HuH-7.5 (cell line): ENCODE data around the gene BCL2L14.

ENCODE experiments used
- DNase-seq: peaks from one replicate; pipeline ENCODE4 v3.0.0; 2011; ENCODE audit warnings: low spot score

The BCL2L14 gene

DNA sequence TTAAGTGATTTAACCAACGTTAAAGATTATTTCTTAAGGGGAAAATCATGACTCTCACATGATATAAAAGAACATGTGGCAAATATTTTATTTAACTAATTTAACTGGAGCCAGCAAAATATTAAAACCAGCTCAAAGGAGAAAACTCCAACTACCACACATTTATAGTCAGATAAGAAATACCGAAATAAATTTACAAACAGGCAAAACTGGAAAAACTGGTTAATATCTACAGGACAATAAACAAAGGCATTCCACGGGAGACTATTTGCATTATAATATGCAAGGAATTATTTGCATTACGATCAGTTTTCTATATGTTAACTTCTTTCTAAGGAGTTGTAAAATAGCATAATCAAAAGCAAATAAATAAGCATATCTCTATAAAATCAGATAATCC is 13.8 kb upstream of the BCL2L14 start:
- DNase-seq, result no peak

DNA sequence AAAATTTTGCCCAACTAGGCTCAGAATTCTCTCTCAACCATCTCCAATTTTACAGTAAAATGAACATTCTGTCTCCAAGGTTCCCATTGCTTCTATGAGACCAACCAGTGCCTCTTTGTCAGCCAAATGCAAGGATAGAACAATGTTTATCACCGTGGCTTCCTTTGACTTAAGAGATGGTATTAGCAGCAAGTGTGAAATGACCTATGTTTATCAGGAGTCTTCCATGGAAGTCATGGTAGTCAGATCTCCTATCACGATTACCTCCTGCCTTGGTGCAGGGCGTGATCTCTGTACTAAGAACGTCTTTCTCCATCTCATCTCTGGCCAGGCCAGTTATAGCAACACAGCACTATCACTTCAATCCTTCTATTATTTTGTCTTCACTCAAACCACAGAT is 6.1 kb upstream of the BCL2L14 start:
- DNase-seq, result no peak

DNA sequence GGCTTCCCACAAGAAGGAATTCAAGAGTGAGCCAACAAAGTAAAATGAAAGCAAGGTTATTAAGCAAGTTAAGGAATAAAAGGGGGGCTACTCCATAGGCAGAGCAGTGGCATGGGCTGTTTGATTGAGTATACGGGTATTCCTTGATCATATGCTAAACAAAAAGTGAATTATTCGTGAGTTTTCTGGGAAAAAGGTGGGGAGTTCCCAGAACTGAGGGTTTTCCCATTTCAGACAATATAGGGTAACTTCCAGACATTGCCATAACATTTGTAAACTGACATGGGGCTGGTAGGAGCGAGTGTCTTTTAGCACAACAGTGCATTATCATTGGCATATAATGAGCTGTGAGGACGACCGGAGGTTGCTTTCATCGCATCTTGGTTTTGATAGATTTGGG is 2.0 kb upstream of the BCL2L14 start:
- DNase-seq, result no peak

DNA sequence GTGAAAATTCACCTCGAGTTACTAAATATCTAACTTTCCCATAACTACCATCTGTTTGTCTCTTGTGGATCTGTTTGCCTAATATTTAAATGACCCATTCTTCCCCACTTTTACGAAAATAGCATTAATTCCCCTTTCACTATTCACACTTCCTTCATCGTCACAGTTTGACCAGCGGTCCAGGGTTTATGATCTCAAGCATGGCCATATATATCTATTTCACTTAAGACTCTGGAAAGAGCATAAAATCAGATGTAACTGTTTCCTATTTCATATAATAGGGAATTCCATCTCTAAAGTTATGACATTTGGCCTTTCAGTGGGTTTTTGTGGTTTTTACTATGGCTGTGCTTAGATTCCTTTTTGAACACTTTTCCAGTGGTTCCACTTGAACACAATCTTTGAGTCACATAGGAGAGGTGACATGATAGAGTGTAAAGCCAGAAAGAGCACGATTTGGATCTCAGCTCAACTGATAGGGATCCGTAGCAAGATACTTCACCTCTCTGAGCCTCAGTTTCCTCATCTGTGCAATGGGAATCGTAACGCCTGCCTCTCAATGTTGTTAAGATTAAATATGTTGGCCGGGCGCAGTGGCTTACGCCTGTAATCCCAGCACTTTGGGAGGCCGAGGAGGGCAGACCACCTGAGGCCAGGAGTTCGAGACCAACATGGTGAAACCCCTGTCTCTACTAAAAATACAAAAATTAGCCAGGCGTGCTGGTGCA is 754 bp upstream of the BCL2L14 start:
- DNase-seq, result no peak

DNA sequence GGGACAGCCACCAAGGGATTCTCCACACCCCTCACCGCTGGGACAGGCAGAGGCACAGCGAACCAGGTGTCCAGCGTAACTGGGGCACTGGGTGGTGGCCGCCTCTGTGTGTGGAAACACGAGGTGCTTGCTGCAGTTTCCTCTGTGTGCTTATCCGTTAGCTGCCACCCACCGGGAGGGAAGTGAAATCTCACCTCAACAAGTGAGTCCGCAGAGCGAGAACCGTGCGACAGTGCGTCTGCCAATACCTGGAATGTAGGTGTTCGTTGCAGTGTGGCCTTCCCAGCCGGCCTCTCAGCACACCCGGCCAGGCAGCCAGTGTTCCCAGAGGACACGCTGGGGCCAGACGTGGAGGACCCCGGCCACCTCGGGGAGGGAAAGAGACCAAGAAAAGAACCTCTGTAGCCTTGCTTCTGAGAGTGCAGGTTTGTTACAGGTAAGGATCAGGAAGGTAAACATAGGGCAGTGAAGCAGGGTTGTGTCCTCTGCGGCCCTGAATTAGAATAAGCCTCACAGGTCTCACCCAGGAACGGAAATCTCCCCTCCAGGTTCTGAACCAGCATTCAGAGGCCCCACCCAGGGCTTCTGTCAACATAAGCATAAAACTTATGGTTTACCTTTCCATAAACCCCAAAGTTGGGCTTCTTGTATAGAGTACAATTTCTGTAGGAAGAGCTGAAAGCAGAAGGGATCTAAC is 1.5 kb downstream of the BCL2L14 start:
- no peak for DNase-seq

DNA sequence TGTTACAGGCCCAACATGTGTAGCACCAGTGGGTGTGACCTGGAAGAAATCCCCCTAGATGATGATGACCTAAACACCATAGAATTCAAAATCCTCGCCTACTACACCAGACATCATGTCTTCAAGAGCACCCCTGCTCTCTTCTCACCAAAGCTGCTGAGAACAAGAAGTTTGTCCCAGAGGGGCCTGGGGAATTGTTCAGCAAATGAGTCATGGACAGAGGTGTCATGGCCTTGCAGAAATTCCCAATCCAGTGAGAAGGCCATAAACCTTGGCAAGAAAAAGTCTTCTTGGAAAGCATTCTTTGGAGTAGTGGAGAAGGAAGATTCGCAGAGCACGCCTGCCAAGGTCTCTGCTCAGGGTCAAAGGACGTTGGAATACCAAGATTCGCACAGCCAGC is 8.6 kb downstream of the BCL2L14 start:
- no peak for DNase-seq

DNA sequence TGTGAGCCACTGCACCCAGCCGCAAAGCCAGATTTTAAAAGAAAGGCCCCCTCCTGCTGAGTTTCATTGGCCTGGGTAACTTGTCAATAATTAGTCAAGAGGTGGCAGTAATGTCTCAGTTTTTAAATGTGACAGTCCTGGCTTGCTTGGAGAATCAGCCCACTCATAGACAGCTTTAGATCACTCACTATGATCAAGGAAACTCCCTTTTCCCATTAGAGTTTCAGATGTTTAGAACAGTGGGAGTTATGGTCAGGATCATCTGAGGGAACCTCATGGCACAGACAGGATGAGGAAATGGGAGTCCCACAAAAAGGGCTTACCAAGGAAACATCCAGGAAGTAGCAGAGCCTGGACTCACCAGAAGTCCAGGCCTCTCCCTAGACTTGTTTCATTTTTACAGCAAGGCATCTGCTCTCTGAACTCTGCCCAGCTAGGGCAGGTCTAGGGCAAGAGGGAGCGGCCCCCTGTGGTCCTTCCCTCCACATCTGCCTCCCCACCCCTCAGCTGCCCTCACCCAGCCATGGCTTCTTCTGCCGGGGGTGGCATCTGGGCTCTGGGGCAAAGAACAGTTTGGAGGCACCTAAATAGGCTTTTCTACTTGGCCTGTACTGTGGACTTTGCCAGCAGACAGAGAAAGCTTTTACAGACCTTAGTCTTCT is 11.2 kb downstream of the BCL2L14 start:
- DNase-seq, result no peak

DNA sequence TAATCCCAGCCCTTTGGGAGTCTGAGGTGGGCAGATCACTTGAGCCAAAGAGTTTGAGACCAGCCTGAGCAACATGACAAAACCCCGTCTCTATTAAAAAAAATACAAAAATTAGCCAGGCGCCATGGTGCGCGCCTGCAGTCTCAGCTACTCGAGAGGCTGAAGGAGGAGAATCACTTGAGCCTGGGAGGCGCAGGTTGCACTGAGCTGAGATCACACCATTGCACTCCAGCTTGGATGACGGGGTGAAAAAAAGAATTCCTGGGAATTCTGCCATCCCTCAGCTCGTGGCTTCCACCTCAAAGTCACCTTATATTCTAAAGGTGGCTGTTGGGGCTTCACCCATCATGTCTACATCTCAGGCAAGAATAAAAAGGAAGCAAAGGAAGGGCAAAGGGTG is 12.9 kb downstream of the BCL2L14 start:
- DNase-seq, result no peak

DNA sequence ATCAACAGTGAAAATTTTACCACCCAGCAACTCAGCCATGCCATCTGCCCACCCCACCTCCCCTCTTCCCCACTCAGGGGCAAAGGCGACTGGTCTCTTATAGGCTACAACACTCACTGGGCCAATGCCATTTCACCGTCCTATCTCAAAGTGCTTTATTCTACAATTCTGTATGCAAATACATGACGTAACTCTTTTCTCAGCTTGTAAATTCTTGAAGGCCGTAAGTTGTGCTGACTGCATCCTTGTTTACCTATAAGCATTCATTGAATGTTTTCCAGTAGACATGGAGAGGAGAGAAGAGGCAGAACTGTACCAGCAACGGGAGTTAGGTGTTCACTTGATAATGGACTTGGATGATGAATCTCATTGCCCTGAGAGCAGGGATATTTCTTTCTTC is 15.6 kb downstream of the BCL2L14 start:
- DNase-seq, result no peak

DNA sequence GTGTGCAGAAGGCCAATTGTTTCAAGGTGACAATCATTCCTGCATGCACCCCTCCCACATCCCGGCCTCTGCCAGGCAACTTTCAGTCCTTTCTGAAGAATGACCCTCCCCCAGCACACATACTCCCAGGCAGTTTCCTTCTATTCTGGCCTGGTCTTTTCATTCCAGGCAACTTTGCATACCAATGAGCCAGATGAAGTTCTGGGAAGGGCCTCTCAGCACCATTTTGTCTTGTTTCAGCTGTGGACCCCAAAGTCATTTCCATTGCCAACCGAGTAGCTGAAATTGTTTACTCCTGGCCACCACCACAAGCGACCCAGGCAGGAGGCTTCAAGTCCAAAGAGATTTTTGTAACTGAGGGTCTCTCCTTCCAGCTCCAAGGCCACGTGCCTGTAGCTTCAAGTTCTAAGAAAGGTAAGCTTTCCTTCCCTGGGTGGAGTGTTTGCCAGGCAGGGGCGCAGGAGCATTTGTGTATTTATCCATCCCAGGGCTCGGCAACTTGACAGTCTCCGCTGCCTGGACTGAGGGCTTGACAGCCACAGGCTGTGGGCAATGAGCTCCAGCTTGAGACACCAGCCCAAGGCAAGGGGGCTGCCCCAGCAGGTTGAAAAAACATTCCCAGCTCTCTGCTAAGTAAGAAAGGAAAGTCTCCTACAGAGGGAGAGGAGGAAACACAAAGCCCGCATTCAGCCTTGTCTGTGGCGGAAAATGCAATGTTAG is 16.4 kb downstream of the BCL2L14 start:
- no peak for DNase-seq

DNA sequence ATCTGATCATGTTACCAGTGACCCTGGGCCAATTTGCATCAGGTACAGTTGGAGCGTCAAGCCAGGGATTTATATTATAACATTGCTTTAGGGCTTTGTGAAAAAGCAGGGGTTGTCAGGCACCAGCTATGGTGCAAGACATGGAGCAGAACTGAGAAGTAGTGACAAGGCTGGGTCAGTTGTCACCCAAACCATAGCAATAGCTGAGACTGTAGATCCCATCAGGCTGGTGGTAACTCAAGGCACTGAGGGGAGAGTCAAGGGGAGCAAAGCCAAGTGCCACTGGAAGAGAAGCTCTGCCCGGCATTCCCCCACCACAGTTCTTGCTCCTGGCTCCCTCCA is 16.9 kb downstream of the BCL2L14 start:
- no peak for DNase-seq

DNA sequence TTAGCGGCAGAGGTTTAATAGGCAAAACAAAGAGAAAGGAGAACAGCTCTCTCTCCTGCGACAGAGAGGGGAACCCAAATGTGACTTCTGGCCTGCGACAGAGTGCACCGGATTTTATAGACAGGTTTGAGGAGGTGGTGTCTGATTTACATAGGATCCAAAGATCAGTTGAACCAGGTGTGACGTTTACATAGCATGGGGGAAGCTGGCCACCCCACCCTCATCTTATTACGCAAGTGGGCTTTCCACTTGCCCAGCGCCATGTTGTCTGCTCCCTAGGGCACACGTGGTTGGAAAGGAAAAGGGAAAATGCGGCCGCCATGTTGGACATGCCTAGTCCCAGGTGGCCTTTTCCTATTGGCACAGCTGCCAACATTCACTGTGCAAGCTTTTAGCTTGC is 17.4 kb downstream of the BCL2L14 start:
- no peak for DNase-seq

DNA sequence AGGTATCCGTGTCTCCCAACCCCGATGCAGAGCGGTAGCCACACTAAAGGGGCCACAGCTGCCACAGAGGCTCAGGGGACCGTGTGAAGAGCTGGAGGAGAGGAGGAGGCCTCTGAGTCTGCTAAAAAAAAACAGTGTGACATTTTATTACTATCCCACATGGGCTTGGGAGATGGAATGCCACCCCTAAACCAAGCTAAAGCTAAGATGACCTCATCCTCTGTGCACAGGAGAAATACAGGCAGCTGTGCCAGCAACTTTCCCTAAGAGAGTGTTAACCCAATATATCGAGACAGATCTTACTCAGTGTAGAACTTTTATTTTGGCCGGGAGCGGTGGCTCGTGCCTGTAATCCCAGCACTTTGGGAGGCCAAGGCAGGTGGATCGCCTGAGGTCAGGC is 18.0 kb downstream of the BCL2L14 start:
- no peak for DNase-seq

DNA sequence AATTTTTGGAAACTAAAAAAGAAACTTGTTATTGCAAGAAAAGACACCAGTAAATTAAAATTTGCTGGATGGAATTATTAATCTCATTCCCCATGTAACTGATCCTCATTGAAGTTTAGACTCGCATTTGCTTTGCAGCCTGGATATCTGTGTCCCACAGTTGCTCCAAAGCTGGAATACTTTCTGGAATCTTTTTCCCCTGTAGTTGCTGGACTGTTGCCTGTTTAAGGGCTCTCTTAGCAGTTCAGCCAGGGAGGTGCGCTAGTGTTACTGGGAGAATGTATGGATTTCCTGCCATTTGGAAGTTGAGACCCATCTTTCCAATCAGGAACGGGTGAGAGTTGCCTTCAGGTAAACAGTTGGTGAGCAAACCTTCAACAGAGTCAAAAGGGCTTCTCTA is 20.3 kb downstream of the BCL2L14 start:
- DNase-seq, result no peak

DNA sequence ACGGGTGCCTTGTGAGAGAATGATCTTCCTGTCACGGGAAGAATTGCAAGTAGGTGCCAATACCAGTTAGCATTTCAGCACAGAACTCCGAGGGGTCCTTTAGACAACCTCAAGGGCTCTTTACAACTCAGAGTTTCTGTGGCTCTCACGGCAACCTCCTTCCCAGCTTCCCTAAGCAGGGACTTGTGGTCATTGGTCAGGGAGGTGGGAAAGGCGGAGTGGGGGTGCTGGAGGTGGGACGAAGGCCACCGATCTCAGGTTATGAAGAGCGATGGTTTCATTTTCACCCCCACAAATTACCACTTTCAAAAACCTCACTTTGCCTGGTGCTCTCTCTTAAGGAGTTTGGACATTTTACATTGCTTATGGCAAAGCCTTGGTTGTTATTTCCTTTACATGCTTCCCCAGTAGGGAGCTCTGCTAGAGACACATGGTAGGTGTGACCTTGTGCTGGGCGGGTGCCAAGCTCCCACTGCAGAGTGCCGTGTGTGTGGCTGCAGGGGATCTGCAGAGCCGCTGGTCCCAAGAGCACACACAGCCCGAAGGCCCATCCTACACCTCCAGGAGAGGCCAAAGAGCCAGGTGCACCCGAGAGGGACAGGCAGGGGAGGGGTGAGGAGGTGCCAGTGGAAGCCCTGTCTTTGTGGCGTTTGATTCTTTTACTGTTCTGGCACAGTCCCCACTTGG is 21.4 kb downstream of the BCL2L14 start:
- no peak for DNase-seq

DNA sequence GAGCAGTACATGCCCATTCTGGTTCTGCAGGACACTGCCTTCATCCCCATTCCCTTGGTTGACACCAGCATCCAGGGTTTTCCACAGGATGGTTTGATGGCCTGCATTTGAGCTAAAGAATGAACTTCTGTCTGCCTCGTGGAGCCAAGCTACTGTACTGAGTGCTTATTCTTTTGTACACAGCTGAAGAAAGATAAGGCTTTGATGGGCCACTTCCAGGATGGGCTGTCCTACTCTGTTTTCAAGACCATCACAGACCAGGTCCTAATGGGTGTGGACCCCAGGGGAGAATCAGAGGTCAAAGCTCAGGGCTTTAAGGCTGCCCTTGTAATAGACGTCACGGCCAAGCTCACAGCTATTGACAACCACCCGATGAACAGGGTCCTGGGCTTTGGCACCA is 23.7 kb downstream of the BCL2L14 start:
- no peak for DNase-seq

DNA sequence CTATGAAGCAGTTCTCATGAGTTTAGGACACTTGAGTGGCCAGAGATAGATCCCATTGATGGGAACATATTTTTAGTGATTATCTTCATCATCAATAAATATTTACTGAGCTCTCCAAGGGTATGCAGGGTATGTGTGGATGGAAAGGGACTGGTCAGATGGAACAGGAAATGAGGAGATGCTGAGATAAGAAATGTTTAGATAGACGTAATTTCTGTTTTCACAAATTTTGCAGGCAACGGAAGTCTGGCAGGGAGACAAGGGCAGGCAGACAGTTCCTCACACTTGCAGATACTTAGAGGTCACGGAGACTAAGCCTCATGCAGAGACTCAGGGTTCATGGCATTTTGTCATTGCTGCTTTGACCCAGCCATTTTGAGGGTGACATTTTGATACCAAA is 24.3 kb downstream of the BCL2L14 start:
- no peak for DNase-seq

DNA sequence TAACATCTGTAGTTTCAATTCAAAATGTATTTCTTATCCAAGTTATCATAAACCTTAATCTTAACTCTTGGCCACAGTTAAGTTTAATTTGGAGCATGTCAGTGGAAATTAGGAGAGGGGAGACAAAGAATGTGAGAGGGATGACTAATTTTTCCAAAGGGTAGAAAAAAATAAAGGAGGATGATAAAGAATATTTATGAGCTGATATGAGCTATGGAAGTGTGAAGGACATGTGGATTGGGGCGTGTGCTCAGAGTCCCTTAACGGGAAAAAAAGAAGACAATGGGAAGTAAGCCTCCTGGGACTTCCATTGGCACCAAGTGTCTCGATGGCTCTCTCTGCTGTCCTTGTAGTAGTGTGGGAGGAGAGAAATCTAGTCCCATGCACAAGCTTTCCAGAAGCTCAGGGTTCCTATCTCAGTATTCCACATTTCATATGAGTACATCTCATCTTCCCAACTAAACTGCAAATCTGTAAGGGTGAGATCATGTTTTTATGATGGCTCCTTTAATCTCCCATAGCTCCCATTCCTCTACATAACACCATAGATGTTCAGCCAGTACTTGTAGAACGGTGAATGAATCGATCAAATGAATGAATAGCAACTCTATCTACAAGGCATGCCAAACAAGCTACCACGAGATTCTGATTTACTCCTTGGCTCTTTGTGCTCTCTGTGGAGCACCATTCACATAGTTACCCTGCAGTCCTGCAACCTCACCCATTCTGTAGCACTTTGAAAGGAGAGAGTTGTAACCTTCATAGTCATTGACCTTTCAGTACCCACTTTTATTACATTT is 27.4 kb downstream of the BCL2L14 start:
- no peak for DNase-seq

DNA sequence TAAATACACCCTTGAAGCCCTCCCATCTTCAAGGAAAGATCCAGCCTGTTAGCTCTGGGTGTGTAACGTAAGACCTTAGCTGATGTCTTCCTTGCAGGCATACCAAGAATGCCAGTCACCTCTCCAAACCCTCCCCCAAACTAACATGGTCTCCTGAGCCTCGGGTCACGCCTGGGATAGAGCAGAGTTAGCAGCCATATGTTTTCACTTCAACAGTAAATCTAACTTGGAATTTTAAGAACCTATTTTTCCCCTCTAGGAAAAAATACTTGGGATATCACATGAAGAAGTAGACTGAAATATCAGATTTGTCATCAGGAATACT is 27.9 kb downstream of the BCL2L14 start:
- DNase-seq, result no peak

DNA sequence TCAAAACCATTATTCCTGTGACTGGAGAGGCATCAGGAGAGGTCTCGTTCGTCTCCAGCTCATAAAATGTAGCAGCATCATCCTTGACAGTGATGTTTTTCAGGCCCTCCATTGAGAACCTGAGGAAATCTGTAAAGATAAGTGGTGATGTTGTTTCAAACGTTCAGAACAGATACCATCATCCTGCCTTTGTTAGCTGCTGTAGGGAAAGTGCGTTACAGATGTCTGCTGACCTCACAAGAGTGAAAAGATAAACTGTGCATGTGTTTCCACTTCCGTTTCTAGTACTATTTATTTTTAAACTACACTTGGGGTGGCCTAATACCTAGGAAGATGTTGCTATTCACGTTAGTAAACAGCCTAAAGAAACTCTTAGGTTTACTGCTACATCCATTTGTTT is 28.4 kb downstream of the BCL2L14 start:
- no peak for DNase-seq

DNA sequence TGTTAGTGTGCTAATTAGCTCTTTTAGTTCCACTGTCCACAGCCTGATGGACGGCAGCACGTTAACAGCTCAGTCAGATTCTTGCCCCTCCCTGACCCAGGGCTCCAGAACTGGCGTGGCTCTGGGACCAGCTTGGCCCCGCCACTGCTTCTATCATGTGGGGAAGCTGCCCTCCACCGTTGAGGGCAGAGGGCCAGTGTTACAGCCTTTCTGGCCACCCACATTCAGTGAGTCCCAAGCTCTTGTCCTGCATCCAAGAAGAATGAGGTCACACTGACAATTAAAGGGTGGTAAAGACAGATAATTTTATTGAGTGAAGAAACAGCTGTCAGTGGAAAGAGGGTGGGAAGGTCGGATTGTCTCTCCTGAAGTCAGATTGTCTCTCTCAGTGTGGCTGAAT is 36.9 kb downstream of the BCL2L14 start:
- no peak for DNase-seq
